Prostate gland (tissue), 2 donors: Measurements from ENCODE around the gene THEMIS2.

Experiments used
- POLR2A ChIP-seq: fragments of 450-650 bp; IDR thresholded peaks from one replicate; pipeline ENCODE4 v1.6.1; 2016; ENCODE audit warnings: antibody characterized with exemption, mild to moderate bottlenecking
- POLR2AphosphoS5 ChIP-seq: sonication (generic); formaldehyde crosslinking; IDR thresholded peaks from one replicate; pipeline ENCODE4 v1.6.1; 2017; ENCODE audit warnings: antibody characterized with exemption
- TF ChIP-seq, protein P1 (sequence below), 4 experiments: fragments of 200-600 bp in 2 of 4; fragments of 450-650 bp in 2 of 4; sonication (generic) in 2 of 4; IDR thresholded peaks; 1 replicate in 3 of 4; 2 replicates in 1 of 4; pipeline ENCODE4 v1.5.1; 2016 to 2019; ENCODE audit warnings: antibody characterized with exemption in 4 of 4, mild to moderate bottlenecking in 2 of 4, moderate library complexity in 2 of 4

DNA sequence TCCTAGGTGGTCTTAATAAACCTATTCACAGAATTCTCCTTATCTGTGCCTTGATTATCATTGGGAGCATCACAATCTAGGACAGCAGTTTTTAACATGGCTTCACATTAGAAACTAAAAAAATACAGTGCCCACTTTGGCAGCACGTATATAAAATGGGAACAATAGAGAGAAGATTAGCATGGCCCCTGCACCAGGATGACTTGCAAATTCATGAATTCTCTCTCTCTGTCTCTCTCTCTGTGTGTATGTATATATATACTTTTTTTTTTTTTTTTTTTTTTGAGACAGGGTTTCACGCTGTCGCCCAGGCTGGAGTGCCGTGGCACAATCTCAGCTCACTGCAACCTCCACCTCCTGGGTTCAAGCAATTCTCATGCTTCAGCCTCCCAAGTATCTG, 47.9 kb upstream of the THEMIS2 start:
- TF ChIP-seq POLR2A: no peak
- TF ChIP-seq POLR2AphosphoS5: no peak
- TF ChIP-seq, protein P1, sequence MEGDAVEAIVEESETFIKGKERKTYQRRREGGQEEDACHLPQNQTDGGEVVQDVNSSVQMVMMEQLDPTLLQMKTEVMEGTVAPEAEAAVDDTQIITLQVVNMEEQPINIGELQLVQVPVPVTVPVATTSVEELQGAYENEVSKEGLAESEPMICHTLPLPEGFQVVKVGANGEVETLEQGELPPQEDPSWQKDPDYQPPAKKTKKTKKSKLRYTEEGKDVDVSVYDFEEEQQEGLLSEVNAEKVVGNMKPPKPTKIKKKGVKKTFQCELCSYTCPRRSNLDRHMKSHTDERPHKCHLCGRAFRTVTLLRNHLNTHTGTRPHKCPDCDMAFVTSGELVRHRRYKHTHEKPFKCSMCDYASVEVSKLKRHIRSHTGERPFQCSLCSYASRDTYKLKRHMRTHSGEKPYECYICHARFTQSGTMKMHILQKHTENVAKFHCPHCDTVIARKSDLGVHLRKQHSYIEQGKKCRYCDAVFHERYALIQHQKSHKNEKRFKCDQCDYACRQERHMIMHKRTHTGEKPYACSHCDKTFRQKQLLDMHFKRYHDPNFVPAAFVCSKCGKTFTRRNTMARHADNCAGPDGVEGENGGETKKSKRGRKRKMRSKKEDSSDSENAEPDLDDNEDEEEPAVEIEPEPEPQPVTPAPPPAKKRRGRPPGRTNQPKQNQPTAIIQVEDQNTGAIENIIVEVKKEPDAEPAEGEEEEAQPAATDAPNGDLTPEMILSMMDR (IDR thresholded peaks at IDR 0.05): no peak
